Right ventricle myocardium inferior (tissue), 1 donor: ENCODE results near the gene ENG. TPM values are rescaled to one million over a fixed set of nuclear protein-coding genes. Genes with fewer than 3 reads are reported as not detected.
A peak's percentile ranks its signal among the peaks of the same experiment; 100 is the strongest.

Source experiments
- ATAC-seq: fragments of 200-7000 bp; cut with Tn5 transposase; one replicate; pipeline ENCODE4 v1.9.1; 2020; ENCODE audit warnings: mild to moderate bottlenecking, moderate library complexity
- DNase-seq: peaks from one replicate; pipeline ENCODE4 v3.0.0; 2021; ENCODE audit errors: missing footprints
- intact Hi-C: fragments of 100-400 bp; cut with DNase I; formaldehyde crosslinking; loops from one replicate; pipeline ENCODE4 v1.11.0; 2022
- total RNA-seq: library from RNA; stranded (reverse); fragmentation: NEBNext Ultra II Directional; extraction: Animal tissue kit (Norgen Biotek cat#: 25700); gene quantifications from one replicate; pipeline ENCODE4 v1.2.1, GENCODE V29; 2021
- donor health status: DM: no; HTN: yes; CAD: no; lungs with severe emphysema.

Gene ENG
- total RNA-seq, 1 donor from 2014 or later: 131 TPM

DNA sequence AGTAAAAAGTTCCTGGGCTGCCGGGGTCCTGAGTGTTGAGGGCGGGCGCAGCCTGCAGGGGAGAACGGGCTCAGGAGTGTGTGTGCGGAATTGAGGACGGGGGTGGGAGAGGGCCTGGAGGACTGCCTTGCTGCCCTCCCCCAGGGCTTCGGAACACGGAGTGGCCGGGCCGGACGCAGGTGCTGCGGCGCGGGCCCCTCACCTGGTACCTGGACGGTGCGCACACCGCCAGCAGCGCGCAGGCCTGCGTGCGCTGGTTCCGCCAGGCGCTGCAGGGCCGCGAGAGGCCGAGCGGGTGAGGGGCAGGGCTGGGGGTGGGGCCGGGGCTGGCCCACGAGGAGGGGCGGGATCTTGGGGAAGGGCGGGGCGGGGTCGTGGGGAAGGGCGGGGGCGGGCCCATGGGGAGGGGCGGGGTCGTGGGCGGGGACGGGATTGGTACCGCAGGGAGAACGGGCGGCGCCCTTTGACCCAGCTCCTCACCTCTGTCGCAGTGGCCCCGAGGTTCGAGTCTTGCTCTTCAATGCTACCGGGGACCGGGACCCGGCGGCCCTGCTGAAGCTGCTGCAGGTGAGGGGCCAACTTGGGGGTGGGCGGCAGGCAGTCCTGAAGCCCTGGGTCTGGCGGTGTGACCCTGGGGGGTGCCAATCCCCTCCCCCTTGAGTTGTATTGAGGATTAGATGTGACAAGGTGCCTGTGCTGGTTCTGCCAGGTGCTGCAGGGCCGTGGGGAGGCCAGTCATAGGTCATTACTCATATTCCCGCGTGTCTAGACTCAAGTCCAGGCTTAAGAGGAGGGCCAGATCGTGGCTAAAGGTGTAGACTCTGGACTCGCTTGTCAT is 44.7 kb downstream of the ENG start:
- DNase-seq (no peak), ATAC-seq (peak; percentile 60)
- intact Hi-C loops: no loop called here

GRCh38 chr9:127809002-127809539 is 45.4 kb downstream of the ENG start:
- no peak for ATAC-seq
- DNase-seq: no peak
- intact Hi-C loops: no loop called here

GRCh38 chr9:127808347-127809001 is 46.0 kb downstream of the ENG start:
- DNase-seq (no peak), ATAC-seq (no peak)
- intact Hi-C loops: no loop called here

GRCh38 chr9:127806871-127807270 is 47.6 kb downstream of the ENG start:
- no peak for DNase-seq
- intact Hi-C loops: no loop called here
- ATAC-seq: no peak

GRCh38 chr9:127805620-127806019 is 48.8 kb downstream of the ENG start:
- no peak for DNase-seq
- intact Hi-C loops: no loop called here
- no peak for ATAC-seq

DNA sequence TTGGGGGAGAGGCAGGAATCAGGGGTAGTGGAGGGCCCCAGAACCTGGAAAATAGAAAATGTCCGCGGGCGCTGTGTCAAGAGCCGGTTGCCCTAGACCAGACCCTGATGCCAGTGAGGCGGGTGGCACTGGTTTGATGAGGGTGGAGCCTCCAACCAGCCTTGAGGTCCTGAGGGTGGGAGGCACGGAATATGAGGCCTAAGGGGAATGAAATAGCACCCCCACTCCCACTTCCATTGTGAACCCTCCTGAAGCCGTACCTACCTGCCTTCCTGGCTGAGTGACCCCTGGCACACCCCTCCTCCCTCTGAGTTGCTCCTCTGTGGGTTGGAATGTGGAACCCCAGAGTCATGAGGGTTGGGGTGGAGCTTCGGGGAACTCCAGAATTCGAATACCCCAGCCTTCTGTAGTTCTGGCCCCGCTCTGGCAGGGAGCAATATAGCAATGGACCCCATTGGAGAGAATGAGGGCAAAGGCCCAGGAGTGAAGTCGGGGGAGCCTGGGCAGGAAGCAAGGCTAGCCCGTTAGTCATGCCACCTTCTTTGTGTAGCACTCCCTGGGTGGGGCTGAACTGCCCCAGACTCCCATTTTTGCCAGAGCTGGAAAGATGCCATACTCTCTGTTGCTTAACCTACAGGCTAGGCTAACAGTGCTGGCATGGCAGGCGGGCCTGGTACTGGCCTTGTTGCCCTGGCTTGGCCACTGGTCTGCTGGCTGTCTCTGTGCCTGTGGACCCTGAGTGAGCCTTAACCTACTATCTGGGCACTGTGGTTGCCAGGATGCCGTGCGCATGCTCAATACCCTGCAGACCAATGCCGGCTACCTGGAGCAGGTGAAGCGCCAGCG is 50.7 kb downstream of the ENG start:
- no peak for DNase-seq
- intact Hi-C loops: no loop called here
- ATAC-seq: no peak

- ATAC-seq (peak; percentile 93), DNase-seq (peak; percentile 94)
- intact Hi-C loops: no loop called here
Measured at GRCh38 chr9:127802576-127803443, 51.6 kb downstream of the ENG start, which contains the start of gene FPGS. Gene FPGS (plus strand): TSS chr9:127802882. CDS start chr9:127802925, 43 bp downstream.

DNA sequence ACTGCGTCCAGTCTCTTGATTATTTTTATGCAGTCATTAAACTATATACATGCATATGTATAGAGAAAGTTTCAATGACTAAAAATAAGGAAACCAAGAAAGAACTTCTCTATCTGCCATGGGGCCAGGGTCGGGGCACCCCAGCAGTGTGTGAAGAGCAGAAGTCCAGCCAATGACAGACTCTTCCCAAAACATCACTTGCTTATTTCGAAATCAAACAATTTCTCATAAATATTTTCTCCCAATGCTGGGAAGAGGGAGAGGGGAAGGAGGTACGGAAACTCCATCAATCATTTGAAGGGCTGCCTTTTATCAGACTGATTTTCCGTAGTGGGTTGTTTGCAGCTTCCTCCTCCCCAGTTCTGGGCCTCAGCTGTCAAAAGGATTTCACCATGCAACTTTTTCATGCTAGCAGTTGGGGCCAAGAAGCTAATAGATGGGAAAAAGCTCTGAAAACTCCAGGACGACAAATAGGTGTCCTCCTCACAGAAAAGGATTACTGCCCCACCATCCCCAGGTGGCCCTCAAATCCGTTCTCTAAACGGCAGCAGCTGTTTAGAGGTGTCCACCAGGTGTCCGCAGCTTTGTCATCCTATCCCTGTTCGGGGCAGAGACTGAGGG is 52.4 kb downstream of the ENG start:
- DNase-seq (no peak), ATAC-seq (no peak)
- intact Hi-C loops: no loop called here

- intact Hi-C loops: no loop called here
- DNase-seq (no peak), ATAC-seq (no peak)
Measured at GRCh38 chr9:127796852-127797370, 57.5 kb downstream of the ENG start.

GRCh38 chr9:127796225-127796813 is 58.1 kb downstream of the ENG start:
- ATAC-seq (peak; percentile 73), DNase-seq (no peak)
- intact Hi-C loops: no loop called here

- intact Hi-C loops: no loop called here
- DNase-seq (no peak), ATAC-seq (no peak)
Measured at GRCh38 chr9:127794001-127794791, 60.3 kb downstream of the ENG start.

- ATAC-seq (no peak), DNase-seq (no peak)
- intact Hi-C loops: no loop called here
Measured at GRCh38 chr9:127793093-127793708, 61.3 kb downstream of the ENG start.

- intact Hi-C loops: no loop called here
- no peak for DNase-seq
- no peak for ATAC-seq
Measured at GRCh38 chr9:127792417-127793031, 61.9 kb downstream of the ENG start.

DNA sequence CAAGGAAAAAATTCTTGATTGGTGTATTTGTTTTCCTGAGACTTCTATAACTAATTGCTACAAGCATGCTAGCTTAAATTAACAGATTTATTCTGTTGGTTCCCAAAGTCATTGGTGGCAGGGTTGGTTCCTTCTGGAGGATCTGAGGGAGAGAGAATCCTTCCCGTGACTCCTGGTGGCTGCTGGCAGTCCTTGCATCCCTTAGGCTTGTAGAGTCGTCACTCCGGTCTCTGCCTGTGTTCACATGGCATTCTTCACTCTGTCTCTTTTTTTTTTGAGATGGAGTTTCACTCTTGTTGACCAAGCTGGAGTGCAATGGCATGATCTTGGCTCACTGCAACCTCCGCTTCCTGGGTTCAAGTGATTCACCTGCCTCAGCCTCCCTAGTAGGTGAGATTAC is 63.4 kb downstream of the ENG start:
- intact Hi-C loops: no loop called here
- DNase-seq (no peak), ATAC-seq (no peak)

GRCh38 chr9:127790094-127790855 is 64.2 kb downstream of the ENG start:
- ATAC-seq: no peak
- DNase-seq: no peak
- intact Hi-C loops: no loop called here
